HG03135 (cell line): Measurements from ENCODE around the gene DISP3.

Experiments used
- ATAC-seq: cut with Tn5 transposase; IDR thresholded peaks from one replicate; pipeline ENCODE4 v1.9.1; 2021; ENCODE audit warnings: mild to moderate bottlenecking, moderate library complexity; ENCODE audit not compliant: unreplicated experiment

The DISP3 gene

DNA sequence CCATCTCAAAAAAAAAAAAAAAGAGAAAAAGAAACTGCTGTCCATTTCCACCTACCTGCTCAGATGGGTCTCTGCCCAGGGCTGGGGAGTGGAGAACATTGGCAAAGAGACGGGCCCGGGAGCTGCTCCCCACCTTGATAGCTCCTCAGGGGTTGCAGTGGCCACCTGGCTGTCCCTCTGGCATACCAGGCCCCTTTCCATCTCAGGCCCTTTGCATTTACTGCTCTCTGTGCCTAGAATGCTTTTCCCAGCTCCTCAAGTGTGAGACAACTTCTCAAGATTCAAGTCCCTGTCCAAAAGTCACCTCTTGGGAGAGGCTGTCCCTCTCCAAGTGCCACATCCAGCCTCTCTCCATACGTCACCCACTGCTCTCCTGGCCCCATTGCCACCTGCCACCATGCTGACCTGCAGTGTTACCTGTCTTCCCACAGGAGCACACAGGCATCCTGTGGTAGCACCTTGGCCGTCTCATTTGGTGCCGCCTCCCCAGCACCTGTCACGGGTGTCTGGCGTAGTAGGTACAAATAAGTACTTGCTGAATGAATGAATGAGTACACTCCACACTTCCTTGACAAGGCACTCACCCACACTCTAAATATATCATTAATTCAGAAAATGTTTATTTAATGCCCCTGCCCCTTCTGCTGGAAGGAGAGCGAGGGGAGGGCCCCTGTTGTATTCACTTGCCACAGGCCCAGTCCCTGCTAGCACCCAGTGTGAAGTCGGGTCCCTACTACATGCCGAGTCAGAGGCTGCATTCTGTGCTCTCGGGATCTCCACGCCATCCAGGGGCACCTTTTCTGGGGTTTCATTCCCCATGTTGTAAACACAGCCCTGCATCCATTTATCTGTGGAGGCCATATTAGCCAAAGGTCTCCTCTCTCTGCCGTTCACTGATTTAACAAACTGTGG lies 48.8 kb downstream of the DISP3 start:
- no peak for ATAC-seq

DNA sequence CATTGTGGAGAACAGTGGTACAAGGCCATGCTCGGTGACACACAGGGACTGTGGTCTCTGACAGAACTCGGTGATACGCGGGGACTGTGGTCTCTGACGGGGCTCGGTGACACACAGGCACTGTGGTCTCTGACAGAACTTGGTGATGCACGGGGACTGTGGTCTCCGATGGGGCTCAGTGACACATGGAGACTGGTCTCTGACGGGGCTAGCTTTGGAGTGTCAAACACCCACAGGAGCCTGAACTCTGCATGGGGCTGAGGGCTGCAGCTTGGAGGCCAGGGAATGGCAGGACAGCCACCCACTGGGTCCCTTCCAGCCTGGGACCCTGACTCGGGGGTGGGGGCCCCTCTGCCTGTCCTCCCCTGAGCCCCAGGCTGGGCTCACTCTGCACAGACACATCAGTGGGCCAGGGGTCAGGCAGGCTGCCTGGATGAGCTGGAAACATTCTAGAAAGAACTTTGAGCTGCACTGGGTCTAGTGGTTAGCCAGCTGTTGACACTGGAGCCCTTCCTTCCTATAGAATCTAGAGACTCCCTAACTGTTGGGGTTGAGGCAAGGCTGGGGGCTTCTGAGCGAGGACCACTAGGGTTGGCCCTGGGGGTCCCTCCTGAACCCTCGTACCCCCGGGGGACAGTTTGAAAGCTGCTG lies 49.8 kb downstream of the DISP3 start:
- no peak for ATAC-seq

DNA sequence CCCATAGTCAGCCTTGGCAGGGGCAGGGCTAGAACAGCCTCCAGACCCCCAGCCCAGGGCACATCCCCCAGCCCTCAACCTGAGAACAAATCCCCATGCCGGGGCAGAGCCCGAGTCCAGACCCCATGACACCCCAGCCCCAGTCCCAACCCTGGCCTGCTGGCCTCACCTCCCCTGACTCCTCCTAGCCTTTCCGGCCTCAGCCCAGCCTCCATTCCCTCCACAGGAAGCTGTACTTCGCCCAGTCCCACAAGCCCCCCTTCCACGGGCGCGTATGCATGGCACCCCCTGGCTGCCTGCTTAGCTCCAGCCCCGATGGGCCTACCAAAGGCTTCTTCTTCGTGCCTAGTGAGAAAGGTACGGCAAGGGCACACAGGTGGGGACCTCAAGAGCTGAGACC lies 50.4 kb downstream of the DISP3 start:
- no peak for ATAC-seq

DNA sequence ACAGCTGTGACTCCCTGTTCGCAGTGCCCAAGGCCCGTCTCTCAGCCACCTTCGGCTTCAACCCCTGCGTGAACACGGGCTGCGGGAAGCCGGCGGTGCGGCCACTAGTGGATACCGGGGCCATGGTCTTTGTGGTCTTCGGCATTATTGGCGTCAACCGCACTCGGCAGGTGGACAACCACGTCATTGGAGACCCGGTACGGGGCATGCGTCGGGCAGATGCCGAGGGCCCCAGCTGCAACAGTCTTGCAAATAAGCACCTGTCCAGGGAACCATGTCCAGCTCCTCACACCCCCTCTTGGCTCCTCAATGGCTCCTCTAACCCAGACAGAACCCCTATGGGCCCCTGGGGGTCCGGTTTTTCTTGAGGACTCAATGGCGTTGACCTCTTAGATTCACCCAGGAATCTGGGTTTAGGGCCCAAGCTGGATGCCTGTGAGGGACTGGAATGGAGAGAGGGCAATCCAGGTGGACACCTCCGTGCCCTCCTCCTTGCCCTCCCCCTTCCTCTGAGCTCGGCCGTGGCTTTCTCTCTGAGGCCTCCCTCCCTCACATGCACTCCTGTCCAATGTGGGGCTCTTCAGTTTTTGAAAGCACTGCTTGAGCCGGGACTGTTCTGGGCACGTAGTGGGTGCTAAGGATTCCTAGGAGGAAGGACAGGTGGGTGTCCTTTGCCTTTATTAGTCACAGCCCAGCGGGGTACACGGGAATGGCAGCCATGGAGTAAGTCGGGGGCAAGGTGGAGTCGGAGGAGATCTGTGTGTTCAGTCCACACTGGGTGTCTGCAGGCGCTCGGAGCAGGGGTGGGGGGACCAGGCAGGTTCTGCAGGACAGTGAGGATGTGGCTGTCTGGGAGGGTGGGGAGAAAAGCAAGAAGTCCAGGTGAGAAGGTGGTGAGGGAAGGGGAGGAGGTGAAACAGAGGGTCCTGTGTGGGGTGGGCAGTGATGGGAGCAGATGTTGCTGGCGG lies 51.1 kb downstream of the DISP3 start:
- ATAC-seq: no peak

DNA sequence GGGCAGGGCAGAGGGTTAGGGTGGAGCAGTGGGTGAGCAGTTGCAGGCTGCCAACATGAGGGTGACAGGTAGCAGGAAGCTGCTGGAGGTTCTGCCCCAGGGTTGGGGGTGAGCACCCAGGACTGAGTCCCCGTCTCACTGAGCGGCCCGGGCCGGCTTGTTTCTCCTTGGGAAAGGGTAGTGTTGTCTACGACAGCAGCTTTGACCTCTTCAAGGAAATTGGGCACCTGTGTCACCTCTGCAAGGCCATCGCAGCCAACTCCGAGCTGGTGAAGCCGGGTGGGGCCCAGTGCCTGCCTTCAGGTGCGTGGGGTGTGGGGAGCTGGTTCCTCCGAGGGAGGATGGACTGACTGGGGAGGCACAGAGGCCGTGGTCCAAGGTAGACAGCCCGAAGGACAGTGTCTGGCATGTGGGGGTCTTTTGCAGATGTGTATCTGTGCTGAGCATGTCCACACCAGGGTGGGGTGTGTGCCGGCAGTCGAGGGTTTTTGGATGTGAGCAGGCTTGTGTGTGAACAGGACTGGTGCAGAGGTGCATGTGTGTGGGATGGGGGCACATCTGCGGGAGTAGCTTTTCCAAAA lies 51.9 kb downstream of the DISP3 start:
- ATAC-seq: no peak

DNA sequence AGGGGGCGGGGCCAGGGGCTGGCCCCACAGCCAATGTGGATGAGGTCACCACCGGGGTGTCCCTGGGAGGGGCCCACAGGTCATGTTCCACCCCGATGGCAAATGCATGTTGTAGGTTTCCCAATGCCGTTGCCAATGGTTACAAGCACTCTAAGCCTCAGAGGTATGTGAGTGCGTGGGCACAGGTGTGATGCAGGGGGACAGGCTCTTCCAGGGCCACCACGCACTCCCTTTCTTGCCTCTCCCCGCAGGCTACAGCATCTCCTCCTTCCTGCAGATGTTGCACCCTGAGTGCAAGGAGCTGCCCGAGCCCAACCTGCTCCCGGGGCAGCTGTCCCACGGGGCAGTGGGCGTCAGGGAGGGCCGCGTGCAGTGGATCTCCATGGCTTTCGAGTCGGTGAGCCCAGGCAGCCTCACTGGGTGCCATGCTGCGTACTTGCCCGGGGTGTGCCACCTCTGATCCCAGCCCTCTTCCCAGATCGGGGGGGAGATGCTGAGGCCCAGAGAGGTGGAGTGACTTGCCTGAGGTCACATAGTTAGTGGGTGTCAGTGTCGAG lies 52.4 kb downstream of the DISP3 start:
- ATAC-seq: no peak

DNA sequence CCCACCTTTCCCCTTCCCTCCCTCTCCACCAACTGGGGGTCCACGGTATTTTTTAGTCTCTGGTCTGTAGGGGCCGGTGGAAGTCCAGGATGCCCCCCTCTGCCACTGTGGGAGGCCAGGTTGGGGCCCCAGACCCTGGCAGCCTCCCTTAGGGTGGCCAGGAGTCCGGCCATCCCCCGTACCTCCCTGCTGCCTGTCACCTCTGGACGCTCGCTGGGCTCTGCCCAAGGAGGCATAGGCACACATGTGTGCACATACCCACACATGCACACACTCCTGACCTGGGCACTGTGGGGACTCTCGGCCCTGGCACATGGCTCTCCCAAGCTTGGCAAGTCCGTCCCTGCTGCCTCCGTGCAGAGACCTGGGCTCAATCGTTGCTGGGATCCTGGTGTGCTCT lies 53.0 kb downstream of the DISP3 start:
- no peak for ATAC-seq

DNA sequence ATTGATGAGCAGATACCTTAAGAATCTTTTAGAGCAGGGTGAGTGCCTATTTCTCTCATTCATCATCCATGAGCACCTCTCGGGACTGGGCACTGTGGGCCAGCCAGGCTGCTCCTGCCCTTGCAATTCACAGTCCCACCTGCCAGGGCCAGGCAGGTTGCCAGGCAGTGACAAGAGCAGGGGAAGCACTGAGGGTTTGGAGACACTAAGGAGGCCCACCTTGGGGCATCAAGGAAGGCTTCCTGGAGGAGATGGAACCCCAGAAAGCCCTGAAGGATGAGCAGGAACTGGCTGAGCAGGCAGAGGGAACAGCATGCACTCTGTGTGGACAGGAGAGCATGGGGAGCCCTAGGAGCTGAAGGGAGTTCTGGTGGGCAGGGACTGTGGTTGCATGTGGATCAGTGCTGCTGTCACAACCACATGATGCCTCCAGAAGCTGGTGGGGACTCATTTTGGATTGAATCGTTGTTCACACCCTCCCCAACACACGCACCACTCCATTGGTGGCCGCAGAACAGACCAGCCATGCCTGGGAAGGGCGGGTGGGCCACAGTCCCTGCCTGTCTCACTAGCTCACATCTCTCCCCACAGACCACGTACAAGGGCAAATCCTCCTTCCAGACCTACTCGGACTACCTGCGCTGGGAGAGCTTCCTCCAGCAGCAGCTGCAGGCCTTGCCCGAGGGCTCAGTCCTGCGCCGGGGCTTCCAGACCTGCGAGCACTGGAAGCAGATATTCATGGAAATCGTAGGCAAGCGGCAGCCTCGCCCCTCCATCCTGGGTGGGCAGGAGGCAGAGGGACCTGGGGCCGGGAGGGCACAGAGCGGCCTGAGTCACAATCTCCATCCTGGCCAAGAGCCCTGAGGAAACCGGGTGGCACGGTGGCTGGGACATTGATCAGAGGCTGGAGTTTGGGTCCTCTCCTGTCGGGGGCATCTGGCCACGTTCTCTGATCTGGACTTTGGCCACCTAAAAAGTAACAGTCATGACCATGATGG lies 55.1 kb downstream of the DISP3 start:
- ATAC-seq: no peak

DNA sequence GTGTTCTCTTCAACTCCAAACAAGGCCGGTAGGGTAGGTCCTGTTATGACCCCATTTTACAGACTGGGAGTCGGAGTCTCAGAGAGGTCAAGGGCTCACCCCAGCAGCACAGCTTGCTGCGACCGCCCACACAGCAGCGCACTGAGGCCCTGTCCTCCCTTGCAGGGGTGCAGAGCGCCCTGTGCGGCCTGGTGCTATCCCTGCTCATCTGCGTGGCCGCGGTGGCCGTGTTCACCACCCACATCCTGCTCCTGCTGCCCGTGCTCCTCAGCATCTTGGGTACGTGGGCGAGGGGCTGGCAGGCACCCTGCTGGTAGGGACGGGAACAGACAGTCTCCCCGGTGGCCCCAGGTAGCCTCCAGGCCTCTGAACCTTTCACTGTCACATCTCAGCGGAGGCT lies 55.9 kb downstream of the DISP3 start:
- ATAC-seq: no peak

DNA sequence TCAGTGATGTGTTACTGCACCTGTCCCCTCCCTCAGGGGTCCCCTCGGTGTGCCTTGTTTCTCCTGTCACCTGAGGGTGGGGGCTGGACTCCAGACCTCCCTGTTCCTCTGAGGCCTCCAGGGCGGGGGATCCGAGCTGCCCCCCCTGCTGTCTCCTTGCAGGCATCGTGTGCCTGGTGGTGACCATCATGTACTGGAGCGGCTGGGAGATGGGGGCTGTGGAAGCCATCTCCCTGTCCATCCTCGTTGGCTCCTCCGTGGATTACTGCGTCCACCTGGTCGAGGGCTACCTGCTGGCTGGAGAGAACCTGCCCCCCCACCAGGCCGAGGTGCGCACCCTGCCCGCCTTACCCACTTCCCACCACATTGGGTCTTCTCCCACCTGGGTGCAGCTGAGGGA lies 56.4 kb downstream of the DISP3 start:
- no peak for ATAC-seq

DNA sequence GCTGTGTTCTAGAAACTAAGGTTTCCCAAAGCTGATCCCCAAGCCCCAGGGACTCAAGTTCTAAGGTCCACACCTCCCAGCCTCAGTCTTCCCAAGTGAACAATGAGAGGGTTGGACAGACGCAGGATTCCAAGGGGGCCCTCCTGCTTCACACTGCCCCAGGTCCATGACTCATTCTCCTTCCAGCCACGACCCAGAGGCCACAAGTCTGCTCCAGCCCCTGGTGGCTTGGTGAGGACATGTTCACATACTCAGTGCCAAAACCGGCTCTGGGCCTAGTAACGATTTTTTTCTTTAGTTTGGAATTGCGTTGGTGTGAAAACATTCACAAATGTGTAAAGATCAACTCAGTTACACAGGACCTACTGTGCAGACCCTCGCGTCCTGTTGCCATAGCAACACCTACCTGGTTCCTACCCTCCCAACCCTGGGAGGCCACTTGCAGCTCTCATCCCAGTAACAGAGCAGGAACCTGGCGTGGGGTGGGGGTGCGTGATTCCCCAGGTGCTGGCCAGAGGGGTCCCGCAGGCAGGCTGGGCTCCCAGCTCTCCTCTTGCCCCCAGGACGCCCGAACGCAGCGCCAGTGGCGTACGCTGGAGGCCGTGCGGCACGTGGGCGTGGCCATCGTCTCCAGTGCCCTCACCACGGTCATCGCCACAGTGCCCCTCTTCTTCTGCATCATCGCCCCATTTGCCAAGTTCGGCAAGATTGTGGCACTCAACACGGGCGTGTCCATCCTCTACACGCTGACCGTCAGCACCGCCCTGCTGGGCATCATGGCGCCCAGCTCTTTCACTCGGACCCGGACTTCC lies 57.0 kb downstream of the DISP3 start:
- ATAC-seq: no peak

DNA sequence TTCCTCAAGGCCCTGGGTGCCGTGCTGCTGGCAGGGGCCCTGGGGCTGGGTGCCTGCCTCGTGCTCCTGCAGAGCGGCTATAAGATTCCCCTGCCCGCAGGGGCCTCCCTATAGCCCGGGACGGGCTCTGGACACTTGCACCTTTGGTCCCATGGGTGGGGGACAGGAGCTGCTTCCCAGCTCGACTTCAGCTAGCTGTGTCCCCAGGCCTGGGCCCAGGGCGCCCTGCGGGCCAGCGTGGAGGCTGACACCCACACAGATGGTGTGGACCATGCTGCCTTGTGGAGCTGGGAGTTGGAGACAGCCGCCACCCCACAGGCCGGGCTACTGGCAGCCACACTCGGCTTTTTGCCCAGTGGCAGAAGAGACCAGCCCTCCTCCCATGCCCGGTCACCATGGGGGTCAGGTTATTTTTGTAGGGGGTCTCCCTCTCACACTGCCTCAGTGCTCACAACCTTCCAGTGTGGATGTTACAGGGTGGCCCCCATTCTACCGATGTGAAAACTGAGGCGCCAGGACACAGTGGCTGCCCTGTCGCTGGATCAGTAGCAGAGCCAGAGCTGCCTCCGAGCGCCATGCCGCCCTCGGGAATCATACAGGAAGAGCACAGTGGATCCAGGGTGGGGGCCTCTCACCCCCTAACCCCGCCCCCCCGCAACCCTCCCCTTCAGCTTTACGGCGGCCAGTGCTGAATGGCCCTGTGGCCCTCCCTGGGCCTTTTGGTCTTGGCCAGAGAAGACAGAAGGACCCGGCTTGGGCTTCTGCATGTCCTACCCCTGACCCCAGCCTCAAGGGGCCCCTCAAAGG lies 57.8 kb downstream of the DISP3 start:
- ATAC-seq: no peak

DNA sequence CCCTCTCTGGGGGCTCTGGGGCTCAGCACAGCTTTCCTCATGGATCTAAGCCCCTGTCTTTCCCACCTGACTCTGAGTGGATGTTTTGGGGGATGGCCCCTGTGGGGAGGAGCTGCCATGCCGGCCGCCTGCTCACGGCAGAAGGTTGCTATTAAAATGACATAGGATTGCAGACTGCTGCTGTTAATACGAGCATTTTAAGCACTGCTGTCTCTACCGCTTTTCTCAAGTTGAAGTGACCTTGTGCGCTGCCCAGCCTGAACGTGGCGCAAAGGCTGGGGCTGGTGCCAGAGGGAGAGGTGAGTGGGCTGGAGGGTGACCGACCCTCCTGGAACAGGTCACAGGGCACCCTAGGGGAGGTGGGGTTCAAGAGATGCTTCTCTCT lies 58.4 kb downstream of the DISP3 start:
- no peak for ATAC-seq

DNA sequence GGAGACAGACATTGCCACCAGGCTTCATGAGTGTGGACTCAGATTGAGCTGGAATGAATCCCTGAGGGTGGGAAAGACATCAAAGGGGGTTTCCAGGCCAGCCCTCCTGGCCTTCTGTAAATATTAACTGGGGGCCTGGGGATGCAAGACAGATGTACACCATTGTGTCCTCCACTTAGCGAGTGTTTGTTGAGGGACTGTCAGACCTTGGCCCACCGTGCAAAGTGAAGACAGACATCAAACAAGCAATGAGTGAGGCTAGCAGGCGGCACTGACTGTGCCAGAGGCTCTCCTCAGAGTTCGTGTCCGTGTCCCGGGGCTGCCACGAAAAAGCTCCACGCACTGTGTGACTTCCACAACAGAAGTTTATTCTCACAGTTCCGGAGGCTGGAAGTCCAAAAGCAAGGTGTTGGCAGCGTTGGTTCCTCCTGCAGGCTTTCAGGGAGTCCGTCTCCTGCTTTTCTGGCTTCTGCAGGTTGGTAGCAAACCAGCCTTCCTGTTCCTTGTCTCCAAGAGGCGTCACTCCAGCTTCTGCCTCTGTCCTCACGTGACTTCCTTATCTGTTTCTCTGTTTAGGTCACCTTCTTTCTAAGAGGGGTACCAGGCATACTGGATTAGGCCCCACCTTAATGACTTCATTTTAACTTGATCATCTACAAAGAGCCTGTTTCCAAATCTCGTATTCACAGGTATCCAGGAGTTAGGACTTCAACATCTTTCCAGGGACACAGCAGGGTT lies 59.1 kb downstream of the DISP3 start:
- ATAC-seq: no peak

DNA sequence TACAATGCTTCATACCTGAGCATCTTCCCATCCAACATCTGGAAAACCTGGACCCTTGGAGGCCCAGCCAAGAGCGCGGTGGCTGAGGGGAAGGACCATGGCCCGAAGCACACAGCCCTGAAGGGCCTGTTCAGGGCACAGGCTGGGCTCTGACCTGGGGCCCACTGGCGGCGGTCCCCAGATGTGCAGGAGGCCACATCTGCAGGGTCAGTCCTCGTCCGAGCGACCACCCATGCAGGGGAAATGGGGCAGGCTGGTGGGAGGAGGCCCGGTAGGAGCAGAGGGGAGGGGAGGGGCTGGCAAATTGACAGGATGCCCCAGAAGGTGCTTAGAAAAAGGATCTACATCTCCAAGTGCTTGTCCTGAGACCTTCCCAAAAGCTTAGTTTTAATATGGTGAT lies 59.9 kb downstream of the DISP3 start:
- no peak for ATAC-seq

DNA sequence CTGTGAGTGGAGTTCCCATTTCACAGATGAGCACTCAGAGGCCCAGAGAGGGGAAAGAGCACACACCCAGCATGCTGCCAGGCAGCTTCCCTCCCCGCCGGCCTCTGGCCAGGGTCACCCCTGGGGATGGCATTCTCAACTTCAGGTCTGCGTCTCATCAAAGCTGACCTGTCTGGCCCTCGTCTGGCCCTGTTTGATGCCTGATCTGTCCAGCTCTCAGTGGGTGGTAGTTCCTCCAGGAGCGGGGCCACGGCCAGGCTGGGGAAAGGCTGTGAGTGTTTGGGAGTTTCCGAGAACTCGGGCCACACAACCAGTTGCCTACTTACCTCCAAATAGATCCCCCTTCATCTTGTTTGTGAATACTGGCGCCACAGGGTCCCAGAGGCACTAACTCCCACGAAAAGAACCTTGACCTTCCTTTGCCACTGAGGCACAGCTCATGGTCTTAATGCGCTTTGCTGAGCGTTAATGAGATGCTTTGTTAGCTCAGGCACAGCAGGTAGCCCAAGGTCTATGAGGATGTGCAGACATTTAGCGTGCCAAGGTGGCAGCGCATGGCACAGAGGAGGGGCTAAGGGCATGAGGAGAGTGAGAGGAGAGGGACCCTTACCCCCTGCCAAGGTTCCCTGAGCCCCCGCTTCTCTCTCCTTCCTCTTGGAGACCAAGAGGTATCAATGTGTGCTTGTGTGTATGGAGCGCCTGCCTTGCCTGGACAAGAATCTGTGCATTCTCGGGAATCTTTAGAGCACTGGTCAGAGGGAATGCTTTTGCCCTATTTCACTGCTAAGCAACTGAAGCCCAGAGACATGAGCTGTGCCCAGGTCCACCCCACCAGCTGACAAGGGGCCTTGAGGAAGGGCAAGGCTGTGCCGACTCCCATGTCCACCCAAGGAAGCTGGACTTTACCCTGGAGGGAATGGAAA lies 61.2 kb downstream of the DISP3 start:
- ATAC-seq: no peak
